Measurements from ENCODE around the gene SSC5D. TPM values are rescaled to one million over a fixed set of nuclear protein-coding genes. Genes with fewer than 3 reads are reported as not detected.

SSC5D gene
- polyA plus RNA-seq, 3 donors = 0.08 TPM; not detected in 2

- peaks cover 3% of the 10 kb centered on the region for H4K20me1 ChIP-seq (ENCODE audit: insufficient read depth, low read length)
- peaks cover 0 to 5% of the 10 kb centered on the region in 2 donors for H3K36me3 ChIP-seq (replicated peaks in 1 of 2; ENCODE audit: control insufficient read depth in 1 of 2, insufficient read depth in 2 of 2, low read length in 2 of 2)
- H3K4me1 ChIP-seq (ENCODE audit: control insufficient read depth in 1 of 2, insufficient read depth in 2 of 2, low read length in 2 of 2) = peaks cover 5 to 10% of the 10 kb centered on the region in 2 donors
- H3K27ac ChIP-seq (ENCODE audit: low read depth in 1 of 2, low read length in 2 of 2) = no peak overlapping the region
- intact Hi-C loops (cut with micrococcal nuclease) = loop anchor here (10.0 kb wide), 2 partner anchors 159 to 309 kb away; partner anchors contain the start of gene TNNT1 (in 1 of the 2)
- Mint-ChIP-seq H3K36me3 (peaks cover 17 to 29% of the 10 kb centered on the region in 2 donors), H3K9me3 (peaks cover 0 to 14% (median 9%) of the 10 kb centered on the region in 7 donors), H3K27ac (no peak overlapping the region), H3K4me3 (peak overlapping the region in 1 of 2 donors; percentile 9), H3K27me3 (ENCODE audit: low read depth in 3 of 3) (peaks cover 27 to 36% (median 29%) of the 10 kb centered on the region in 3 donors), H3K4me1 (peaks cover 6% of the 10 kb centered on the region)
- peaks cover 5 to 7% of the 10 kb centered on the region in 2 donors for H3K9me3 ChIP-seq (replicated peaks in 1 of 2; ENCODE audit: control insufficient read depth in 1 of 2, insufficient read depth in 1 of 2, low read length in 2 of 2)
- no peak overlapping the region for H3K9ac ChIP-seq (ENCODE audit: insufficient read depth, low read length, poor library complexity, severe bottlenecking)
- no peaks in the 10 kb centered on the region for H3K79me2 ChIP-seq (ENCODE audit: insufficient read depth, low read length)
- H2AFZ ChIP-seq (ENCODE audit: insufficient read depth, low read depth, low read length, poor library complexity, severe bottlenecking) = no peak overlapping the region
- H3K4me3 ChIP-seq (replicated peaks in 1 of 3; ENCODE audit: low read depth in 2 of 3, low read length in 3 of 3) = no peak overlapping the region
- DNase-seq = no peak
- H3K27me3 ChIP-seq (ENCODE audit: control insufficient read depth in 2 of 2, insufficient read depth in 2 of 2, low read length in 2 of 2) = peaks cover 10 to 38% of the 10 kb centered on the region in 2 donors
- no peak overlapping the region for H3K4me2 ChIP-seq (replicated peaks; ENCODE audit: extremely low read depth, low read length, poor library complexity, severe bottlenecking)
- TF ChIP-seq, protein P1, sequence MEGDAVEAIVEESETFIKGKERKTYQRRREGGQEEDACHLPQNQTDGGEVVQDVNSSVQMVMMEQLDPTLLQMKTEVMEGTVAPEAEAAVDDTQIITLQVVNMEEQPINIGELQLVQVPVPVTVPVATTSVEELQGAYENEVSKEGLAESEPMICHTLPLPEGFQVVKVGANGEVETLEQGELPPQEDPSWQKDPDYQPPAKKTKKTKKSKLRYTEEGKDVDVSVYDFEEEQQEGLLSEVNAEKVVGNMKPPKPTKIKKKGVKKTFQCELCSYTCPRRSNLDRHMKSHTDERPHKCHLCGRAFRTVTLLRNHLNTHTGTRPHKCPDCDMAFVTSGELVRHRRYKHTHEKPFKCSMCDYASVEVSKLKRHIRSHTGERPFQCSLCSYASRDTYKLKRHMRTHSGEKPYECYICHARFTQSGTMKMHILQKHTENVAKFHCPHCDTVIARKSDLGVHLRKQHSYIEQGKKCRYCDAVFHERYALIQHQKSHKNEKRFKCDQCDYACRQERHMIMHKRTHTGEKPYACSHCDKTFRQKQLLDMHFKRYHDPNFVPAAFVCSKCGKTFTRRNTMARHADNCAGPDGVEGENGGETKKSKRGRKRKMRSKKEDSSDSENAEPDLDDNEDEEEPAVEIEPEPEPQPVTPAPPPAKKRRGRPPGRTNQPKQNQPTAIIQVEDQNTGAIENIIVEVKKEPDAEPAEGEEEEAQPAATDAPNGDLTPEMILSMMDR (IDR thresholded peaks at IDR 0.05) = no peak
- whole genome bisulfite sequencing (ENCODE audit: insufficient coverage) = 94% methylated on average over 10 of the region's 12 CpGs
Measured at GRCh38 chr19:55453511-55454260, 34.5 kb upstream of the SSC5D start.

DNA sequence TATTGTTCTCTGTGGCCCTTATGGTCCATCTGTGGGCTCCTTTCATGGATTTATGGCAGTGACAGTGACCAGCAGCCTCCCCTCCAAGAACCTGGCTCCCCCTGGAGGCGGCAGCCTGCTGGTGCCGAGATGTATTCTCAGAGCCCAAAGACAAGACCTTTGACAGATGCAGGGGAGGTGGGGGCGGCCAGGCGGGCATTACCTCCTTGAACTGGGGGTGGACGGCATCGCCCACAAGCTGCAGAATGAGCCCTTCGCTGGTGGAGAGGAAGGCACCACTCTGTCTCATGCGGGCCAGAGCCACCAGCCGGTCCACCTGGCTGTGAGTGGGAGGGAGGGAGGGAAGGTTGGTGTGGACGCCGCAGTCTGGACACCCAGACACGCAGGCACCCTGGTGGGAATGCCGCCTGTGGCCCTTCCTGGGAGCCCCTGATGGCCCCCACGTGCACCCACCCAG, 33.4 kb upstream of the SSC5D start:
- Histone ChIP-seq H3K79me2 (ENCODE audit: insufficient read depth, low read length) (no peaks in the 10 kb centered on the region), H3K4me3 (replicated peaks in 1 of 3; ENCODE audit: low read depth in 2 of 3, low read length in 3 of 3) (no peak overlapping the region), H3K4me1 (ENCODE audit: control insufficient read depth in 1 of 2, insufficient read depth in 2 of 2, low read length in 2 of 2) (peaks cover 5 to 10% of the 10 kb centered on the region in 2 donors), H2AFZ (ENCODE audit: insufficient read depth, low read depth, low read length, poor library complexity, severe bottlenecking) (no peak overlapping the region), H3K9ac (ENCODE audit: insufficient read depth, low read length, poor library complexity, severe bottlenecking) (no peak overlapping the region), H3K4me2 (replicated peaks; ENCODE audit: extremely low read depth, low read length, poor library complexity, severe bottlenecking) (no peak overlapping the region), H3K27me3 (ENCODE audit: control insufficient read depth in 2 of 2, insufficient read depth in 2 of 2, low read length in 2 of 2) (peaks cover 10 to 31% of the 10 kb centered on the region in 2 donors), H3K27ac (ENCODE audit: low read depth in 1 of 2, low read length in 2 of 2) (no peak overlapping the region), H4K20me1 (ENCODE audit: insufficient read depth, low read length) (peaks cover 3% of the 10 kb centered on the region), H3K9me3 (replicated peaks in 1 of 2; ENCODE audit: control insufficient read depth in 1 of 2, insufficient read depth in 1 of 2, low read length in 2 of 2) (peaks cover 5 to 7% of the 10 kb centered on the region in 2 donors), H3K36me3 (replicated peaks in 1 of 2; ENCODE audit: control insufficient read depth in 1 of 2, insufficient read depth in 2 of 2, low read length in 2 of 2) (peaks cover 0 to 5% of the 10 kb centered on the region in 2 donors)
- Mint-ChIP-seq H3K4me3 (no peak overlapping the region), H3K9me3 (peaks cover 0 to 14% (median 9%) of the 10 kb centered on the region in 7 donors), H3K27me3 (ENCODE audit: low read depth in 3 of 3) (peaks cover 27 to 36% (median 29%) of the 10 kb centered on the region in 3 donors), H3K36me3 (peaks cover 17 to 29% of the 10 kb centered on the region in 2 donors), H3K27ac (no peak overlapping the region), H3K4me1 (peaks cover 9% of the 10 kb centered on the region)
- TF ChIP-seq, protein P1 (IDR thresholded peaks at IDR 0.05) = peak; percentile 62
- DNase-seq = peak in 2 of 3 donors; percentile 16 to 34
- intact Hi-C loops (cut with micrococcal nuclease) = loop anchor here (10.0 kb wide), 2 partner anchors 160 to 310 kb away; partner anchors contain the start of gene TNNT1 (in 1 of the 2)
- WGBS (ENCODE audit: insufficient coverage) = 81% methylated on average over 8 of the region's 14 CpGs
